H54 (cell line): ENCODE results near the gene STK10.
A peak's percentile ranks its signal among the peaks of the same experiment; 100 is the strongest.

Experiments
- DNase-seq: peaks from one replicate; pipeline ENCODE4 v3.0.0; 2011; ENCODE audit warnings: low spot score, mixed read lengths; ENCODE audit not compliant: insufficient read length
- FAIRE-seq: peaks from 3 replicates; lab custom pipeline; 2011; peaks lifted over from hg19 to GRCh38; lab: Jason Lieb, UNC
- POLR2A ChIP-seq: IDR thresholded peaks from 2 replicates; pipeline ENCODE4 v1.6.1; 2011; ENCODE audit warnings: low read depth, mild to moderate bottlenecking, low read length

STK10 gene

GRCh38 chr5:172110260-172110815, 77.7 kb downstream of the STK10 start:
- TF ChIP-seq POLR2A = no peak
- no peak for FAIRE-seq
- DNase-seq = no peak

GRCh38 chr5:172109749-172110148, 78.3 kb downstream of the STK10 start:
- no peak for TF ChIP-seq POLR2A
- FAIRE-seq (no peak), DNase-seq (no peak)

GRCh38 chr5:172107571-172107970, 80.5 kb downstream of the STK10 start:
- TF ChIP-seq POLR2A = no peak
- DNase-seq (peak; percentile 42), FAIRE-seq (no peak)

- no peak for TF ChIP-seq POLR2A
- FAIRE-seq (no peak), DNase-seq (peak; percentile 39)
These were observed 81.3 kb downstream of the STK10 start for GRCh38 chr5:172106511-172107356.

- TF ChIP-seq POLR2A = no peak
- no peak for DNase-seq
- no peak for FAIRE-seq
These were observed 82.2 kb downstream of the STK10 start for GRCh38 chr5:172105811-172106210.

GRCh38 chr5:172104801-172105701, 83.0 kb downstream of the STK10 start:
- DNase-seq (no peak), FAIRE-seq (no peak)
- no peak for TF ChIP-seq POLR2A

- FAIRE-seq (no peak), DNase-seq (no peak)
- TF ChIP-seq POLR2A = no peak
These were observed 84.0 kb downstream of the STK10 start for GRCh38 chr5:172104021-172104420.

- TF ChIP-seq POLR2A = peak; percentile 38; the same call in 1 of the 2 replicates
- FAIRE-seq (no peak), DNase-seq (peak; percentile 86)
These were observed 85.0 kb downstream of the STK10 start for GRCh38 chr5:172102913-172103626.

GRCh38 chr5:172102218-172102870, 85.7 kb downstream of the STK10 start:
- DNase-seq (no peak), FAIRE-seq (no peak)
- TF ChIP-seq POLR2A = no peak

- DNase-seq (no peak), FAIRE-seq (no peak)
- TF ChIP-seq POLR2A = no peak
These were observed 86.3 kb downstream of the STK10 start for GRCh38 chr5:172101547-172102217.

- FAIRE-seq (no peak), DNase-seq (no peak)
- no peak for TF ChIP-seq POLR2A
These were observed 89.1 kb downstream of the STK10 start for GRCh38 chr5:172098883-172099282.

- FAIRE-seq = no peak
- no peak for TF ChIP-seq POLR2A
- no peak for DNase-seq
These were observed 90.0 kb downstream of the STK10 start for GRCh38 chr5:172098046-172098445.

GRCh38 chr5:172097356-172097755, 90.7 kb downstream of the STK10 start:
- no peak for TF ChIP-seq POLR2A
- DNase-seq = no peak
- no peak for FAIRE-seq
